Thyroid gland (tissue), 4 donors: Measurements from ENCODE around the gene CAPN10.

ENCODE experiments used
- POLR2A ChIP-seq, 2 donors: fragments of 450-650 bp; IDR thresholded peaks; one replicate each; pipeline ENCODE4 v1.6.1; 2017; ENCODE audit warnings: antibody characterized with exemption in 2 of 2, mild to moderate bottlenecking in 2 of 2, moderate library complexity in 1 of 2
- TF ChIP-seq, protein P1 (sequence below), 6 experiments: fragments of 200-600 bp in 3 of 6; fragments of 450-650 bp in 3 of 6; sonication (generic) in 3 of 6; IDR thresholded peaks; one replicate each; pipeline ENCODE4 v1.5.1; 2016 to 2019; ENCODE audit warnings: antibody characterized with exemption in 6 of 6, mild to moderate bottlenecking in 2 of 6, inconsistent platforms in 1 of 6, moderate library complexity in 1 of 6

DNA sequence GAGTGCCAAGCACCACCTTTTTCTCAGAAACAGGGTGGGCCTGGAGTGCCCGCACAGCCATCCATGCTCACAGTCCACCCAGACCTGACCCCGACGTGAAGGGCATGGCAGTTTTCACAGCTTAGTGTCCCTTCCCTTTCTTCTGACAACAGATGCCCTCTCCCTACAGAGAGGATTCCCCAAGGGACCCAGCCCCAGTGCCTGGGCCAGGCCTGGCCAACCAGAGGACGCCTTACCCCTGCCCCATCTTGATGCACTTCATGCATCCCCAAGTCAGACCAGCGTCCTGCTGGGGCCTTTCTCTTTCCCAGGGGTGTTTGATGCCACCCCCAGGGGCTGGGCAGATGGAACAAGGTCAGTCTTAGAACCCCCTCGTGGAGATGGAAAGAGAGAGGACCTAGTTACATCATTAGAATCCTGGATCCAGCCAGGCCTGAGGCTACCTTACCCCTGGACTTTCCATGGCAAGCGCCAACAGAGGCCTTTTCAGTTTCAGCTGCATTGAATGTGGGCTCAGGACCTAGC is 32.5 kb upstream of the CAPN10 start:
- TF ChIP-seq, protein P1, sequence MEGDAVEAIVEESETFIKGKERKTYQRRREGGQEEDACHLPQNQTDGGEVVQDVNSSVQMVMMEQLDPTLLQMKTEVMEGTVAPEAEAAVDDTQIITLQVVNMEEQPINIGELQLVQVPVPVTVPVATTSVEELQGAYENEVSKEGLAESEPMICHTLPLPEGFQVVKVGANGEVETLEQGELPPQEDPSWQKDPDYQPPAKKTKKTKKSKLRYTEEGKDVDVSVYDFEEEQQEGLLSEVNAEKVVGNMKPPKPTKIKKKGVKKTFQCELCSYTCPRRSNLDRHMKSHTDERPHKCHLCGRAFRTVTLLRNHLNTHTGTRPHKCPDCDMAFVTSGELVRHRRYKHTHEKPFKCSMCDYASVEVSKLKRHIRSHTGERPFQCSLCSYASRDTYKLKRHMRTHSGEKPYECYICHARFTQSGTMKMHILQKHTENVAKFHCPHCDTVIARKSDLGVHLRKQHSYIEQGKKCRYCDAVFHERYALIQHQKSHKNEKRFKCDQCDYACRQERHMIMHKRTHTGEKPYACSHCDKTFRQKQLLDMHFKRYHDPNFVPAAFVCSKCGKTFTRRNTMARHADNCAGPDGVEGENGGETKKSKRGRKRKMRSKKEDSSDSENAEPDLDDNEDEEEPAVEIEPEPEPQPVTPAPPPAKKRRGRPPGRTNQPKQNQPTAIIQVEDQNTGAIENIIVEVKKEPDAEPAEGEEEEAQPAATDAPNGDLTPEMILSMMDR (IDR thresholded peaks at IDR 0.05), result no peak
- no peak for TF ChIP-seq POLR2A (IDR thresholded peaks at IDR 0.05)
